ENCODE measurements around the gene BAAT. TPM values are rescaled to one million over a fixed set of nuclear protein-coding genes. Genes with fewer than 3 reads are reported as not detected.

BAAT gene
- total and polyA plus RNA-seq, 8 donors, result 0.55 TPM; not detected in 7

DNA sequence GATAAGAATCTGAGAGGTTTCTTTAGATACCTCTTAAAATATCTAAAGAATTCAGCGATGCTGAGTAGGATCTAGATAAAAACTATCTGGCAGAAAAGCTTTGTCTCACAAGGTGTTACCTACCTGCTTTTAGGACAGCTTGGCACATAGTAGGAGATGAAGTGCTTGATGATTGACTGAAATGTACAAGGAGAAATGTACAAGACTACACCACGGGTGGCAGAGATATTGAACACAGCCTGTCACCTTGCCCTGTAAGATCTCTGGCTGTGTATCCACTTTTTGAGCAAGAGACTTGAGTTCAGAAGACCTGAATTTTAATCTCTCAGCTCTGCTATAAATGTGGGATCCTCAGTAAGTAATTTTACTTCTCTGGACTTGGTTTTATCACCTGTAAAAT lies 35.1 kb upstream of the BAAT start:
- Histone ChIP-seq H3K4me1 (peaks cover 0 to 6% (median 0%) of the 10 kb centered on the region in 4 donors), H3K27ac (no peak overlapping the region), H3K27me3 (no peaks in the 10 kb centered on the region), H3K9me3 (peaks cover 0 to 46% (median 15%) of the 10 kb centered on the region in 4 donors), H3K4me3 (no peak overlapping the region), H3K36me3 (peaks cover 0 to 30% (median 0%) of the 10 kb centered on the region in 4 donors)
- WGBS, 5 donors, result 83 to 89% (median 86%) methylated on average over 2 of the region's 2 CpGs
- DNase-seq, result no peak
- TF ChIP-seq POLR2AphosphoS5 (IDR thresholded peaks at IDR 0.05) (no peak), POLR2A (IDR thresholded peaks at IDR 0.05) (no peak)
- intact Hi-C loops (cut with DNase I; ENCODE audit: low total_unique reads), result no loop called here

DNA sequence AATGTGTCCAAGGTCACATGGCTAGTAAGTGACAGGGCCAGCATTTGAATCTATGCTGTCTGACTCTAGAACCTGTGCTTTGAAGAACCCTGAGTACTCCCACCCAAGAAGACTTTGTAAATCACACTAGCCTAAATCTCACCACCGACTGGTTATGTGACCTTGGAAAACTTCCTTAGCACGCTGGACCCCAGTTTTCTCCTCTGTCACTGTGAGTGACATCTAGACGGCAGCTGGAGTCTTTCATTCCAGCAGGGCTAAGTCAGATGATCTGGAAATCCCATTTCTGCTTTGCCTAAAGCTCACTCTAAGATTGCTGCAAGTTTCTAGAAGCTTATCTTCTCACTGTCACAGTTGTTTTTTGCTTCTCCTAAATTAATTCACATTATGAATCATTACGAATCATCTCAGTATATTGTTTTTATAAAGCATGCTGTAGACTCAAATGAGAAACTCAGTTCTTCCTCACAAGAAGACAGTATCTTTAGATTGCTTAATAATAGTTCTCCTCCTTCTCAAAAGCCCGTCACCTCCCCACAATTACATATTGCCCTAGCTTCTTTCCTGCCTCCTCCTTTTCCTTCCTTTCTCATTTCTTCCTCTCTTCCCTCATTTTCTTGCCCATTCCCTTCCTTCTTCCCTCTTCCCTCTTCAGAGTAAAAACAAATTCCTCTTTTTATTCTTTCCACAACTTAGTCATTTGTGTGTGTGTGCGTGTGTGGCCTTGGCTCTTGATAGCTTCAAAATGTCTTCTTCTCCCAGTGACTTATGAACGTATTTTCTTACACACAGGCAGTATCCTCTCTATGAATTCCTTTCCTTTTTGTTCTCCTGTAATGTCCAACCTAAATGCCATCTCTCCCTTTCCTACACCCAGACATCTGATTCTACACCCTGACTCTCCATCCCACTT lies 34.0 kb upstream of the BAAT start:
- Histone ChIP-seq H3K36me3 (peaks cover 0 to 36% (median 0%) of the 10 kb centered on the region in 4 donors), H3K27ac (no peak overlapping the region), H3K4me1 (peaks cover 0 to 6% (median 0%) of the 10 kb centered on the region in 4 donors), H3K27me3 (no peaks in the 10 kb centered on the region), H3K4me3 (no peak overlapping the region), H3K9me3 (peaks cover 0 to 57% (median 20%) of the 10 kb centered on the region in 4 donors)
- intact Hi-C loops (cut with DNase I; ENCODE audit: low total_unique reads), result no loop called here
- DNase-seq, result no peak
- no peak for TF ChIP-seq POLR2AphosphoS5 (IDR thresholded peaks at IDR 0.05)
- WGBS, 5 donors, result 72 to 85% (median 80%) methylated on average over 7 of the region's 7 CpGs

DNA sequence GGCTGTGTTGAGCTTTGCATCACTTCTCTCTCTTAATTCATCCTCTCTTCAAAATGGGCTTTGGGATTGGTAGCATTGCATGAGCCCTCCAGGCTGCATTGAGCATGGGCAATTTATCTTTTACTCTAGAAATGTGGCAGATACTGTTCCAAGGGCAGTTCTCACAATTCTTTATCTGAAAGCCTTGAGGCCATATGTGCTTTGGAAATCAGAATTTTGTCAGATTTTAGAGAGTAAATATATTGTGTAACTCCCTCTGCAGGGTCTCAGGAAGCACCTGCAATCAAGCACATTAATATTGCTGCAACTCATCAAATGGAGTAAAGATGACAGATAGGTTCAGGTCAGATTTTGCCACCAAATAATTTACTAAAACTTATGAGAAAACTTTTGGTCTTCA lies 33.2 kb upstream of the BAAT start:
- Histone ChIP-seq H3K36me3 (peaks cover 0 to 36% (median 0%) of the 10 kb centered on the region in 4 donors), H3K4me3 (no peak overlapping the region), H3K27me3 (no peaks in the 10 kb centered on the region), H3K9me3 (peaks cover 0 to 65% (median 27%) of the 10 kb centered on the region in 4 donors), H3K4me1 (peaks cover 0 to 6% (median 0%) of the 10 kb centered on the region in 4 donors), H3K27ac (no peak overlapping the region)
- intact Hi-C loops (cut with DNase I; ENCODE audit: low total_unique reads), result no loop called here
- DNase-seq, result no peak
- TF ChIP-seq POLR2A (IDR thresholded peaks at IDR 0.05), result no peak

DNA sequence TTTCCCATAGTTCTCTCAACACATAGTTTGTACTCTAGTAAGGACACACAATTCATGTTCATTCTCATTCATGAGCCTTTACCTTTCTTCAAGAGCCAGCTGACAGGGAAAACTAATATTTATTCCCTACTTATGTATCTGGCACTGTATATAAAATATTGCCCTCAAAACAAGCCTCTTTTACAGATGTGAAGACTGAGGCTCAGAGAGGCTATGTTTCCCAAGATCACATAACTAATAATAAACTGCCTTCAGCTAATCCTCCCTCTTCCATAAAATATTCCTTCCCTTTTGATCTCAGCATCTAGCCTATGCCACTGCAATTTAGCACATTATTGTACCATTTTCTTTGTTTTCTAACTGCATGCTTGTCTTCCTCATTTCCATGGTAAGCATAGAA lies 32.6 kb upstream of the BAAT start:
- H3K9me3 ChIP-seq, result peaks cover 3 to 71% (median 33%) of the 10 kb centered on the region in 4 donors
- no peaks in the 10 kb centered on the region for H3K27me3 ChIP-seq
- TF ChIP-seq POLR2AphosphoS5 (IDR thresholded peaks at IDR 0.05), result no peak
- no peak for TF ChIP-seq POLR2A (IDR thresholded peaks at IDR 0.05)
- intact Hi-C loops (cut with DNase I; ENCODE audit: low total_unique reads), result no loop called here
- H3K4me3 ChIP-seq, result no peak overlapping the region
- no peak for DNase-seq
- peaks cover 0 to 41% (median 0%) of the 10 kb centered on the region in 4 donors for H3K36me3 ChIP-seq
- H3K4me1 ChIP-seq, result peaks cover 0 to 6% (median 0%) of the 10 kb centered on the region in 4 donors
- H3K27ac ChIP-seq, result no peak overlapping the region

DNA sequence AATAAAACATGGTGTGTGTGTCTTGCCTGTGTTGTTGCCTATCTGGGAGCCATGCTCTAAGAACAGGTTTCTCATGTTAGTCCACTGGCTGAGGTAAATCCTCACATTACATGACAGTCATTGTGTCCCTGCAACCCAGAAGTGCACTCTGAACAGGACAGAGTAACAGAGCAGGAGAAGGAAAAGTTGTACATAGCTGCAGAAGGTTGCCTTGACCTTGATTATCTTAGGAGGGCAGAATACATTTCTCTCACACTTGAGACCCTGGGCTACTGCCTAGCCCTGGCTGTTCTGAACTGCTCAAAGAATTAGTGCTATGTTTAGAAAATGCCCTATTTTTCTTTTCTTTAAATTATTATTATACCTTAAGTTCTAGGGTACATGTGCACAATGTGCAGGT lies 30.8 kb upstream of the BAAT start:
- H3K27ac ChIP-seq, result no peak overlapping the region
- peaks cover 0 to 43% (median 0%) of the 10 kb centered on the region in 4 donors for H3K36me3 ChIP-seq
- peaks cover 4 to 89% (median 50%) of the 10 kb centered on the region in 4 donors for H3K9me3 ChIP-seq
- no peak overlapping the region for H3K4me3 ChIP-seq
- H3K4me1 ChIP-seq, result no peaks in the 10 kb centered on the region
- no peak for DNase-seq
- intact Hi-C loops (cut with DNase I; ENCODE audit: low total_unique reads), result no loop called here
- TF ChIP-seq POLR2AphosphoS5 (IDR thresholded peaks at IDR 0.05) (no peak), EP300 (IDR thresholded peaks at IDR 0.05) (no peak), POLR2A (IDR thresholded peaks at IDR 0.05) (no peak)
- TF ChIP-seq, protein P1, sequence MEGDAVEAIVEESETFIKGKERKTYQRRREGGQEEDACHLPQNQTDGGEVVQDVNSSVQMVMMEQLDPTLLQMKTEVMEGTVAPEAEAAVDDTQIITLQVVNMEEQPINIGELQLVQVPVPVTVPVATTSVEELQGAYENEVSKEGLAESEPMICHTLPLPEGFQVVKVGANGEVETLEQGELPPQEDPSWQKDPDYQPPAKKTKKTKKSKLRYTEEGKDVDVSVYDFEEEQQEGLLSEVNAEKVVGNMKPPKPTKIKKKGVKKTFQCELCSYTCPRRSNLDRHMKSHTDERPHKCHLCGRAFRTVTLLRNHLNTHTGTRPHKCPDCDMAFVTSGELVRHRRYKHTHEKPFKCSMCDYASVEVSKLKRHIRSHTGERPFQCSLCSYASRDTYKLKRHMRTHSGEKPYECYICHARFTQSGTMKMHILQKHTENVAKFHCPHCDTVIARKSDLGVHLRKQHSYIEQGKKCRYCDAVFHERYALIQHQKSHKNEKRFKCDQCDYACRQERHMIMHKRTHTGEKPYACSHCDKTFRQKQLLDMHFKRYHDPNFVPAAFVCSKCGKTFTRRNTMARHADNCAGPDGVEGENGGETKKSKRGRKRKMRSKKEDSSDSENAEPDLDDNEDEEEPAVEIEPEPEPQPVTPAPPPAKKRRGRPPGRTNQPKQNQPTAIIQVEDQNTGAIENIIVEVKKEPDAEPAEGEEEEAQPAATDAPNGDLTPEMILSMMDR (IDR thresholded peaks at IDR 0.05), result no peak
- no peaks in the 10 kb centered on the region for H3K27me3 ChIP-seq

DNA sequence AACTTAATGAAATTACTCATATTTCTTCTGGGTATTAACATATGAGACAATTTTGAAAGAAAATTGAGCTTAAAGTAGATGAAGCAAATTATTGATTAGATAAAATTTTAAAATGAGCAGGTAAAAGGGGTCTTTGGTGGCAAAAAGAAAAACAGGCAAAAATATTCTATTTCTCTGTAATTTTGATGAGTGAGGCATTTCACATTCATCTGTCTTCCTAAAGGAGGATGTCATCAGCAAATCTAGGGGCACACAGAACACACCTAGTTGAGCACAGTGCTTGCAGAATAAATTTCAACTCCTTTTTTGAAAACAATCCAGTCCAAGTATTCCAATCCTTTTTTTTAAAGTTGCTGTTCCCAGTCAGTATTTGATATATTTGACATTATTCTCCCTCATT lies 30.0 kb upstream of the BAAT start:
- no peaks in the 10 kb centered on the region for H3K27me3 ChIP-seq
- peaks cover 9 to 94% (median 58%) of the 10 kb centered on the region in 4 donors for H3K9me3 ChIP-seq
- intact Hi-C loops (cut with DNase I; ENCODE audit: low total_unique reads), result no loop called here
- H3K36me3 ChIP-seq, result peaks cover 0 to 44% (median 0%) of the 10 kb centered on the region in 4 donors
- TF ChIP-seq, protein P1 (IDR thresholded peaks at IDR 0.05), result no peak
- TF ChIP-seq POLR2A (IDR thresholded peaks at IDR 0.05), result no peak
- TF ChIP-seq POLR2AphosphoS5 (IDR thresholded peaks at IDR 0.05), result no peak
- no peak for TF ChIP-seq EP300 (IDR thresholded peaks at IDR 0.05)
- H3K4me3 ChIP-seq, result no peak overlapping the region
- no peak for DNase-seq
- H3K27ac ChIP-seq, result no peak overlapping the region
- no peaks in the 10 kb centered on the region for H3K4me1 ChIP-seq
